IPS-15b (cell line): Measurements from ENCODE around the gene PLVAP.
"Not testable (repeated sequence)": the region's sequence is repeated elsewhere in the genome, so short reads cannot be mapped to it uniquely, and the experiment has no call there.

Experiments
- H3K27me3 ChIP-seq: one replicate; pipeline ENCODE4 v1.6.1; 2013; ENCODE audit warnings: low read length; ENCODE audit not compliant: control insufficient read depth, insufficient read depth
- H3K36me3 ChIP-seq: one replicate; pipeline ENCODE4 v1.6.1; 2013; ENCODE audit warnings: low read length; ENCODE audit not compliant: control insufficient read depth, insufficient read depth
- H3K4me1 ChIP-seq: one replicate; pipeline ENCODE4 v1.6.1; 2013; ENCODE audit warnings: mild to moderate bottlenecking, low read length; ENCODE audit not compliant: control insufficient read depth, insufficient read depth
- H3K4me3 ChIP-seq: one replicate; pipeline ENCODE4 v1.5.1; 2013; ENCODE audit warnings: low read depth, low read length
- H3K9ac ChIP-seq: one replicate; pipeline ENCODE4 v1.6.1; 2013; ENCODE audit warnings: low read depth, mild to moderate bottlenecking, low read length
- H3K9me3 ChIP-seq: one replicate; pipeline ENCODE4 v1.6.1; 2013; ENCODE audit warnings: mild to moderate bottlenecking, low read length; ENCODE audit not compliant: control insufficient read depth, insufficient read depth

PLVAP gene

DNA sequence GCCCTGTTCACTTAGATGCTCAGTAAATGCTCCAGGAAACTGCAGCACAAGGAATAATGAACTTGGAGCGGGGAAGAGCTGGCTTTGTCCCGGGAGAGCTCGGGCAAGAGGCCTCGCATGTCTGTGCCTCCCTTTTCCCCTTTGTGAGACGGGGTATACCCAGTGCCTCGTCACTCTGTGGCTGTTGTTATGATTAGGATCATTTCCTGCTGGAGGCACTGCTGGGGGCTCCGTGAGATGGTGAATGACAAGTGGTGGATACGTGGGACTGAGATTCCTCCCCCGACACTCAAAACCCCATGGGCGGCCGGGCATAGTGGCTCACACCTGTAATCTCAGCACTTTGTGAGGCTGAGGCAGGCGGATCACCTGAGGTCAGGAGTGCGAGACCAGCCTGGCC lies 1.1 kb upstream of the PLVAP start:
- Histone ChIP-seq H3K4me1 (peaks cover 2% of the 10 kb centered on the region), H3K9me3 (no peaks in the 10 kb centered on the region)

DNA sequence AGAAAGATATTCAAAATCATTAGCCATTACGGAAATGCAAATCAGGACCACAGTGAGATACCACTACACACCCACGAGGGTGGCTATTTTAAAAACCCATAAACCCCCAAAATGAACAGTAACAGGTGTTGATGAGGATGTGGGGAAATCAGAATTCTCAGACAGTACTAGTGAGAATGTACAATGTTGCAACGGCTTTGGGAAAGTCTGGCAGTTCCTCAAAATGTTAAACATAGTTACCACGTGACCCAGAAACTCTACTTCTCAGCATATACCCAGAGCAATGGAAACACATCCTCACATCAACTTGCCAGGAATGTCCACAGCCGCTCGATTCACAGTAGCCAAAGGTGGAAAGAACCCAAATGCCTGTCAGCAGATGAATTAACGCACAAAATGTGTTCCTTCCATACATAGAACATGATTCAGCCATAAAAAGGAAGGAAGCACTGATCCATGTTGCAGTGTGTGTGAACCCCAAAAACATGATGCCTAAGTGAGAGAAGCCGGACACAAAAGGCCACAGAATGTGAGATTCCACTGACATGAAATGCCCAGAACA lies 7.0 kb downstream of the PLVAP start:
- no peak overlapping the region for H3K9ac ChIP-seq
- no peaks in the 10 kb centered on the region for H3K9me3 ChIP-seq
- H3K4me3 ChIP-seq: no peak overlapping the region
- no peaks in the 10 kb centered on the region for H3K27me3 ChIP-seq
- H3K4me1 ChIP-seq: no peaks in the 10 kb centered on the region
- no peaks in the 10 kb centered on the region for H3K36me3 ChIP-seq

More for the DNA sequence above, 1.1 kb upstream of the PLVAP start:
- Histone ChIP-seq H3K4me3 (no peak overlapping the region), H3K9ac (no peak overlapping the region), H3K27me3 (no peaks in the 10 kb centered on the region), H3K36me3 (no peaks in the 10 kb centered on the region)

GRCh38 chr19:17365361-17365760 lies 11.8 kb downstream of the PLVAP start:
- no peaks in the 10 kb centered on the region for H3K4me1 ChIP-seq
- no peaks in the 10 kb centered on the region for H3K27me3 ChIP-seq
- H3K36me3 ChIP-seq: no peaks in the 10 kb centered on the region
- no peak overlapping the region for H3K9ac ChIP-seq
- H3K9me3 ChIP-seq: no peaks in the 10 kb centered on the region
- H3K4me3 ChIP-seq: no peak overlapping the region

DNA sequence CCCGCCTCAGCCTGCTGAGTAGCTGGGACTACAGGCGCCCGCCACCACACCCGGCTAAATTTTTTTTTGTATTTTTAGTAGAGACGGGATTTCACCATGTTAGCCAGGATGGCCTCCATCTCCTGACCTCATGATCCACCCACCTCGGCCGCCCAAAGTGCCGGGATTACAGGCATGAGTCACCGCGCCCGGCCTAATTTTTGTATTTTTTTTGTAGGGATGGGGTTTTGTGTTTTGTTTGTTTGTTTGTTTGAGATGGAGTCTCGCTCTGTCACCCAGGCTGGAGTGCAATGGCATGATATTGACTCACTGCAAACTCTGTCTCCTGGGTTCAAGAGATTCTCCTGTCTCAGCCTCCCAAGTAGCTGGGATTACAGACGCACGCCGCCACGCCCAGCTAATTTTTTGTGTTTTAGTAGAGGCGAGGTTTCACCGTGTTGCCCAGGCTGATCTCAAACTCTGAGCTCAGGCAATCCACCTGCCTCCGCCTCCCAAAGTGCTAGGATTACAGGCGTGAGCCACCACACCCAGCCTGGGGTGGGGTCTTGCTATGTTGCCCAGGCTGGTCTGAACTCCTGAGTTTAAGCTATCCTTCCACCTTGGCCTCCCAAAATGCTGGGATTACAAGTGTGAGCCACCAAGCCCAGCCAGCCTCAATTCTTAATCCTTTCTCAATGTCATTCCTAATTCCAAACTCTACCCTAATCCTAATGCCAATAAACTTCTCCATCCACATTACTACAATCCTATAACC lies 13.1 kb downstream of the PLVAP start:
- not testable (repeated sequence) for H3K4me1 ChIP-seq, H3K9me3 ChIP-seq, H3K27me3 ChIP-seq, H3K9ac ChIP-seq, H3K4me3 ChIP-seq, H3K36me3 ChIP-seq

GRCh38 chr19:17359905-17360800 lies 17.0 kb downstream of the PLVAP start:
- H3K4me3 ChIP-seq: no peak overlapping the region
- no peaks in the 10 kb centered on the region for H3K27me3 ChIP-seq
- H3K9me3 ChIP-seq: no peaks in the 10 kb centered on the region
- no peak overlapping the region for H3K9ac ChIP-seq
- H3K36me3 ChIP-seq: no peaks in the 10 kb centered on the region
- no peaks in the 10 kb centered on the region for H3K4me1 ChIP-seq

- Histone ChIP-seq H3K27me3 (no peaks in the 10 kb centered on the region), H3K36me3 (no peaks in the 10 kb centered on the region), H3K4me3 (no peak overlapping the region), H3K9ac (no peak overlapping the region), H3K4me1 (no peaks in the 10 kb centered on the region), H3K9me3 (no peaks in the 10 kb centered on the region)
Measured at GRCh38 chr19:17358395-17358794, 18.7 kb downstream of the PLVAP start.

DNA sequence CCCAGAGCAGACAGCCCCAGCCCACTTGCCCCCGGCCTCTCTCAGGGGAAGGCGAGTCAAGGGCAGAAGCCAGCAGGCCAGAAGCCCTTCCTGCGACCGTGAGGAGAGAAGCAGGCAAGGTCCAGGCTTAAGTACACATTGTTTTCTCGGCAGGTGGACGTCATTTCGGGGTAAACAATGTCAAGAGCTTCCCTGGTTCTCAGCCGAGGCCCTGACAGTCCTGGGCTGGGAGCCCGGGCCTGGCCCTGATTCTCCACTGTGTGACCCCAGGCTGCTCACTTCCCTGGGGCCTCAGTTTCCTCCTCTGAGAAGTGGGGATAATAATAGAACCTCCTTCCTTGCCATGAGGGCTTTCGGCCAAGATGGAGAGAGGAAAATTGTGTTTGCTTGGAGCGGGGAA lies 19.4 kb downstream of the PLVAP start:
- Histone ChIP-seq H3K9me3 (no peaks in the 10 kb centered on the region), H3K36me3 (no peaks in the 10 kb centered on the region), H3K4me3 (no peak overlapping the region), H3K27me3 (no peaks in the 10 kb centered on the region), H3K4me1 (no peaks in the 10 kb centered on the region), H3K9ac (no peak overlapping the region)

DNA sequence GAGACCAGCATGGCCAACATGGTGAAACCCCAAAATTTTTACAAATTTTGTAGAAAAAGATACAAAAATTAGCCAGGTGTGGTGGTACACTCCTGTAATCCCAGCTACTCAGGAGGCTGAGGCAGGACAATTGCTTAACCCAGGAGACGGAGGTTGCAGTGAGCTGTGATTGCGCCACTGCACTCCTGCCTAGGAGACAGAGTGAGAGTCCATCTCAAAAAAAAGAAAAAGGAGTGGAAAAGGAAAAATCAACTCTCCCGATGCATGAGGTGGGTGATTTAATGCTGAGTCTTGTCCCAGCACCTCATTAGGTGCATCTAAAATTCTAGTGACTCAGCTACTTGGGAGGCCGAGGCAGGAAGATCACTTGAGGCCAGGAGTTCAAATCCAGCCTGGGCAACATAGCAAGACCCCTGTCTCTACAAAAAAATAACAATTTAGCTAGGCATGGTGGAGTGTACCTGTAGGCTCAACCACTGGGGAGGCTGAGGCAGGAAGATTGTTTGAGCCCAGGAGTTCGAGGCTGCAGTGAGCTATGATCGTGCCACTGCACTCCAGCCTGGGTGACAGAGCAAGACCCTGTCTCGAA lies 20.0 kb downstream of the PLVAP start:
- no peaks in the 10 kb centered on the region for H3K27me3 ChIP-seq
- no peaks in the 10 kb centered on the region for H3K36me3 ChIP-seq
- no peaks in the 10 kb centered on the region for H3K9me3 ChIP-seq
- no peak overlapping the region for H3K4me3 ChIP-seq
- no peak overlapping the region for H3K9ac ChIP-seq
- no peaks in the 10 kb centered on the region for H3K4me1 ChIP-seq

DNA sequence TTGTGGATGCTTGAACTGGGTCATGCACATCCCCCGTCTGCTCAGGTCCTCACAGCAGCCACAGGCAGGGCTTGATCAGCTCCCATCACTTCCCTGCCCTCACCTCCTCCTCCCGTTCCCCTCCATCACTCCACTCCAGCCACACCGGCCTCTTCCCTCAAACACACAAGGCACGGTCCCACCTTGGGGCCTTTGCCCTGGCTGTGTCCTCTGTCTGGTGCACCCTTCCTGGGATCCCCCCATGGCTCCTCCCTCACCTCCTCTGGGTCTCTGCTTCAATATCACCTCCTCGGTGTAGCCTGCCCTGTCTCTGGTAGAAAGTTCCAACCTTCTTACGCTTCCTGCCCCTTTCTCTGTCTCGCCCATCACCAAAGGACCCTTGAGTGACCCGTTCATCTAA lies 23.8 kb downstream of the PLVAP start:
- Histone ChIP-seq H3K9ac (no peak overlapping the region), H3K9me3 (no peaks in the 10 kb centered on the region), H3K4me1 (peaks cover 5% of the 10 kb centered on the region), H3K27me3 (no peaks in the 10 kb centered on the region), H3K36me3 (no peaks in the 10 kb centered on the region), H3K4me3 (no peak overlapping the region)

GRCh38 chr19:17352608-17353280 lies 24.4 kb downstream of the PLVAP start:
- no peaks in the 10 kb centered on the region for H3K9me3 ChIP-seq
- no peaks in the 10 kb centered on the region for H3K36me3 ChIP-seq
- H3K4me1 ChIP-seq: peaks cover 5% of the 10 kb centered on the region
- no peak overlapping the region for H3K9ac ChIP-seq
- no peaks in the 10 kb centered on the region for H3K27me3 ChIP-seq
- H3K4me3 ChIP-seq: no peak overlapping the region

- no peaks in the 10 kb centered on the region for H3K9me3 ChIP-seq
- H3K4me1 ChIP-seq: peaks cover 5% of the 10 kb centered on the region
- H3K27me3 ChIP-seq: no peaks in the 10 kb centered on the region
- H3K9ac ChIP-seq: no peak overlapping the region
- H3K36me3 ChIP-seq: no peaks in the 10 kb centered on the region
- H3K4me3 ChIP-seq: no peak overlapping the region
Measured at GRCh38 chr19:17351815-17352435, 25.2 kb downstream of the PLVAP start.
